Astrocyte (in vitro differentiated cells and primary cell): ENCODE data around the gene CAVIN2.

Experiments
- EZH2 ChIP-seq: IDR thresholded peaks from 2 replicates; pipeline ENCODE4 v1.6.1; 2012; ENCODE audit warnings: mild to moderate bottlenecking, low read length, inconsistent platforms; ENCODE audit not compliant: insufficient read depth
- TF ChIP-seq, protein P1 (sequence below): IDR thresholded peaks from 2 replicates; pipeline ENCODE4 v1.5.1; 2011; ENCODE audit warnings: low read depth, mild to moderate bottlenecking, inconsistent platforms, low read length, moderate library complexity; ENCODE audit not compliant: insufficient read depth

DNA sequence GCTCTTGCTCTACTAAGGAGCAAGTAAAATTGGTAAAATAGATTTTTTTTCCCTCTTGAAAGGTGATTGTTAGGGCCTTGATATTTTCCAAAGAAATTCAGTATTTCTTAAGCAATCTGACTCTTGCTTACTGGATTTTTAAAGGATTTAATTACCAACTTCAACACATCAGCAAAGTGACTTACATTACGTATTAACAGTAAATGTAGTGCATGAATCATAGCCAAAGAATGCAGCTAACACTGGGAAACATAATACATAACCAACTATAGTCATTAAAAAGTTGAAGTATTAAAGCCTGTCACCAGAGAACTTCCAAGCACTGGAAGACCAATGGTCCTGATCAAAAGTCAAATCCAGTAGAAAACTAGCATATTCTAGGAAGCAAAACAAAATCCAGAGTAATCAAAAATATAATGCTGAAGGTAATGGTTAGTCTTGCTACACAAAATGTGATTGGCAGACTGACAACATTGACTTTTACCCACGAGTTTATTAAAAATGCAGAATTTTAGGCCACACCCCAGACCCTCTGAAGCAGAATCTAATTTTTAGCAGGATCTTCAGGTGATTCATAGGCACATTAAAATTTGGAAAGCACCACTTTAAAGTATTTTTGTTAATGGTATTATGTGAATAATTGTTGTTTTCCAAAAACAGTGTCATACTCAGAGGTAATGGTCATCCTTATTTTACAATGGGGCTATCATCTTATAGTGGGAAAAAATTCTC, 31.8 kb upstream of the CAVIN2 start:
- no peak for TF ChIP-seq EZH2
- TF ChIP-seq, protein P1, sequence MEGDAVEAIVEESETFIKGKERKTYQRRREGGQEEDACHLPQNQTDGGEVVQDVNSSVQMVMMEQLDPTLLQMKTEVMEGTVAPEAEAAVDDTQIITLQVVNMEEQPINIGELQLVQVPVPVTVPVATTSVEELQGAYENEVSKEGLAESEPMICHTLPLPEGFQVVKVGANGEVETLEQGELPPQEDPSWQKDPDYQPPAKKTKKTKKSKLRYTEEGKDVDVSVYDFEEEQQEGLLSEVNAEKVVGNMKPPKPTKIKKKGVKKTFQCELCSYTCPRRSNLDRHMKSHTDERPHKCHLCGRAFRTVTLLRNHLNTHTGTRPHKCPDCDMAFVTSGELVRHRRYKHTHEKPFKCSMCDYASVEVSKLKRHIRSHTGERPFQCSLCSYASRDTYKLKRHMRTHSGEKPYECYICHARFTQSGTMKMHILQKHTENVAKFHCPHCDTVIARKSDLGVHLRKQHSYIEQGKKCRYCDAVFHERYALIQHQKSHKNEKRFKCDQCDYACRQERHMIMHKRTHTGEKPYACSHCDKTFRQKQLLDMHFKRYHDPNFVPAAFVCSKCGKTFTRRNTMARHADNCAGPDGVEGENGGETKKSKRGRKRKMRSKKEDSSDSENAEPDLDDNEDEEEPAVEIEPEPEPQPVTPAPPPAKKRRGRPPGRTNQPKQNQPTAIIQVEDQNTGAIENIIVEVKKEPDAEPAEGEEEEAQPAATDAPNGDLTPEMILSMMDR: no peak
